SW480 (cell line): ENCODE results near the gene ATP5F1E.
"Not testable (repeated sequence)": the region's sequence is repeated elsewhere in the genome, so short reads cannot be mapped to it uniquely, and the experiment has no call there.

Experiments used
- DNase-seq: peaks from one replicate; pipeline ENCODE4 v3.0.0-alpha.2; 2016; ENCODE audit warnings: low spot score

ATP5F1E gene

GRCh38 chr20:59019217-59019616, 12.9 kb downstream of the ATP5F1E start, which contains the start of gene TUBB1:
Gene TUBB1, plus strand, starts transcription at chr20:59019429. Its CDS starts 94 bp downstream, at chr20:59019523.
- no peak for DNase-seq

- DNase-seq = no peak
These were observed 13.3 kb downstream of the ATP5F1E start for GRCh38 chr20:59018817-59019216.

DNA sequence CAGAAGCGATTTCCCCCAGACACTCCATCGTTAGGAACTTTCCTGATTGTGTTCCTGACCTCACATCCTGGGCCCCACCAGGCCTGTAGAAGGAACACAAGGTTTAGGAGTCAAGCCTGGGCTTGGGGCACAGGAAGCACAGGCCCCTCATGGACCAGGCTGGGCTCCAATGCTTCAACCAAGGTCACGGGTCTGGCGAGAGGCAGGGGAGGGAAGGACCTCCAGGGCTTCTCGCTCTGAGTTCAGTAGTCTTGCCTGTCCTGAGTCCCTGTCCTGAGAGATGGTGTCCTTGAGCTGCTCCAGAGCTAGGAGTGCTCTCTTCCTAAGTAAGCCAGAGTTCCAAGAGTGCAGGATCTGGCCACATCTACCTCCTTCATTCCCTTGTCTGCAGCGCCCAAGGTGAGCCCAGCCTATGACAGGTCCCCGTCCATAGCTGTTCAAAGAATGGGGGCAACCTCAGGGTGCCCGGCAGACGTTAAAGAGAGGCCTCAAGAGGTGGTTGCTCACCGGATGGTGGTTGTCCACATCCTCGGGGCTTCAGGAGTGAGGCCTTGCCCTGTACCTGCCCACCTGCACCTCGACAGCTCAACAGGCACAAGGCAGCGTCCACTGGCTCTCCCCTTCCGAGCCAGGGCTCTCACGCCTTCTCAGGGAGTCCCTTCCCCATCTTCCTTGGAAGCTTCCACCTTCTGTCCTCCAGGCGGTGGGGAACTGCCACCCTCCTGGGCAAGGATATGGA, 14.5 kb downstream of the ATP5F1E start:
- DNase-seq = no peak

DNA sequence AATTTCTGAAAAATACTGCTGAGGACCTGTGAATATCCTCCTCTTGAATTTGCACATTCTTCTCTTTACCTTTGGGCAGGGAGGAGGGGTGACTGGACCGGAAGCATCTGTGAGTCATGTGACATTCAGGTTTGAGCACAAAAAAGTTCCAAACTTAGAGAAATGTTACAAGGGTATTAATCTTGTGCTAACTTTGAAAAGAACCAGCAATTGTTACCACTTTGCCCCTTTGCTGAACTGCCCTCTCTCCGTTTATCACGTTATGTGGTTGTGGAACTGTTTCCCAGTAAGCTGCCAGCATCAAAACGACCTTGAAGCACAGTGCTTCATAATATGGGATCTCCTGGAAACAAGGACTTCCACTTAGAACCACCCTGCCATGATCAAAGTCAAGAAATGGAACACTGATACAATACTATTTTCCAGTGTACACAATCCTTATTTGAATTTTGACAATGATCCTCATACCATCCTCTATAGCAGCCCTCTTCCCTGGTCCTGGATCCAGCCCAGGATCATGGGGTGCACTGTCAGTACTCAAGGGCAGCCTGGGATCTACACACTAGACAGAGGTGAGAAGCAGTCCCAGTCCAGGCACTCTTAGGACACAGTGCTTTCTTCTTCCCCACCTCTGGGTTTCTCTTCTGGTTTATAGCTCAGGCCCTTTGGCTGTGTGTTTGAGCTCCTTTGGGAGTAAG, 15.2 kb downstream of the ATP5F1E start:
- DNase-seq = no peak

DNA sequence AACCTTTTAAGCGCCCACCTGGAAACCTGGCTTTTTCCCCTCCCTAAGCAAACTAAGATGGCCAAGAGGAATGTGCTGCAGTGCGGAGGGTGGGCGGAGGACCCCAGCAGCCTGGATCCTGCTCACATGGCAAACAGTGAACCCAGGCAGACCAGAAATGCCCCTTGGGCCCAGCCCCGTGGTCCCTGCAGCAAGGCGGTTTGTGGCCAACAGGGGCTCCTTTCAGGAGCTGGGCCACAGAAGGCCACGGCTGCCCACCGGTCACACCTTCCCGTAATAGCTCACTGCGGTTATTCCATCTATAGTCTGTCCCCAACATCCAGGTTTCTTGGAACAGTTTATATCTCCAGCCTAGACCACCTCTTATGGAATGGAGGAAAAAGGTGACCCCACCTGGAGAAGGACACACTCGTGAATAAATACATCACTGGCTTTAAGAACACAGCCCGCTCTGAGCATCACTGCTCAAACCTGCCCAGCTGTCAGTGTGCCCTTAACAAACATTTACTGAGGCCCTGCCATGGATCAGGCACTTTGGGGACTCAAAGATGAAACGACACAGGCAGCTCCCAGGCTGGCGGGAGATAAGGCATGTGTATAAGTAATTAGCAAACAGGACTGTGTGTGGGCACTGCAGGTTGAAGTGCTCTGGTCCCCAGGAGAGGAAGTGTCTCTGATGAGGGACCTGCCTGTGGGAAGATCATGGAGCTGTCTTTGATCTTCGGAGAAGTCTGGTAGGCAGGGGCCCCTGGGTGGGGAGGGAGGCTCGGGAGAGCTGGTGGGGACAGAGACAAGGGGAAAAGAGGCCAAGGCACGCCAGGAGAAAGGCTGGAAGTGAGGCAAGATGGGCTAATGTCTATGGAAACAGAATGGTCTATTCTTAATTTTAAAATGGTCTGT, 16.1 kb downstream of the ATP5F1E start:
- DNase-seq = no peak

- no peak for DNase-seq
These were observed 16.7 kb downstream of the ATP5F1E start for GRCh38 chr20:59015411-59015810.

DNA sequence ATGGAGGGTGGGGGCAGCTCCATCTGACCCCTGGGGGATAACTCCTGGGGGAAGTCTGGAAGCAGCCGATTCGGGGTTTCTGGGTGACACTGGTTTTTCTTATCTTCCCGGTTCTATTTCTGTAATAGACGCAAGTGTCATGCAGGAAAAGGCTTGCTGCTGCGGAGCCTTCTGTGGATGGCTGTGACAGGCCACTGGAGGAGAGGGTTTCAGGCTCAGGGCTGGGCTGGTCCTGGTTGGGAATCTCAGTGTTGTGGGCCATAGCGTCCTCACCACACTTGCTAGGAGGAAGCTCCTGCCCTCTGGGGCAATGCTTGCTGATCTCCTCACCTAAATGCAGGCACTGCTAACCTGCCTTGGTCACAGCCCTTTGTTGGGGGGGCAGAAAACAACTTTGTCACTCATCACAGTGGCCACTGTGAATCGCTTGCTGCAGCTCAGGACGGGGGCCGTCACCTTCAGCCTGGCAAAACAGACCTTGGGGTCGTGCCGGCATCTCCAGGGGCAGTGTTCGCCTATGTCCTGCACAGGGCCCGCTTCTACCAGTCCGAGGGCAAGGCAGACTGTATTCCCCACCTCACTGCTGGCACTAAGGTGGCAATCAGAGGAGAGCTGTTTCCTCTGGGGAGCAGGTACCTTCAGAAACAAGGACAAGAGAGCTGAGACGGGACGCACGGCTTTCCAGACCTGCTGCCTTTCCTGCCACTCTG, 17.3 kb downstream of the ATP5F1E start:
- DNase-seq = no peak

DNA sequence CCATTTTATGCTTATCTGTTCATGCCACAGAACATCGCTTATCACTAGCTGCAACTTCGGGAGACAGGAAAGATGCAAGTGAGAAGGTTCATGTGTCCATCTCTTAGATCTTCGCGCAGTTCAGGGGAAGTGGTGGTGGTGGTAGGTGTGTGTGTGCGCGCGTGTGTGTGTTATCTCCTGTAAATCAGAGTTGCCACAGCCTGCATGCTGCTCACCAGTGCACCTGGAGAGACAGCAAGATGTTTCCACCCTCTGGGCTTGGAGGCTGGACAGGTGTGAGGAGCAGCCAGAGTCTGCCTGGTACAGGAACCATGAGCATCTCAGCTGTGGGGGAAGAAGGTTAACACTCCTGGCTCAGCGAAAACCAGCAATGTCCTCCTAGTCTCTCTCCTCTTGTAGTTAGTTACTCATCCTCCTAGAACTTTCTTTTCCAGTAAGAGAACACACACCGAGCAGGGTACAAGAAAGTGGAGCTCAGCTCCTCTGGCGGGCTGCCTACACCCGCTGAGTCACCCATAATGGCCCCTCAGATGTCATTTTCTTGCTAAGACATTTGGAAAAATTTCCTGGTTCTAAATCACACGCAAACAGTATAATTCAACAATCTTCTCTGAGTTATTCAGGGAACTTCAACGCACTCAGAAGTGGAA, 18.1 kb downstream of the ATP5F1E start:
- no peak for DNase-seq

GRCh38 chr20:59013031-59013951, 18.8 kb downstream of the ATP5F1E start:
- no peak for DNase-seq

- not testable (repeated sequence) for DNase-seq
These were observed 20.3 kb downstream of the ATP5F1E start for GRCh38 chr20:59011874-59012157.

- peak; percentile 92 for DNase-seq
These were observed 20.9 kb downstream of the ATP5F1E start for GRCh38 chr20:59010995-59011873.

DNA sequence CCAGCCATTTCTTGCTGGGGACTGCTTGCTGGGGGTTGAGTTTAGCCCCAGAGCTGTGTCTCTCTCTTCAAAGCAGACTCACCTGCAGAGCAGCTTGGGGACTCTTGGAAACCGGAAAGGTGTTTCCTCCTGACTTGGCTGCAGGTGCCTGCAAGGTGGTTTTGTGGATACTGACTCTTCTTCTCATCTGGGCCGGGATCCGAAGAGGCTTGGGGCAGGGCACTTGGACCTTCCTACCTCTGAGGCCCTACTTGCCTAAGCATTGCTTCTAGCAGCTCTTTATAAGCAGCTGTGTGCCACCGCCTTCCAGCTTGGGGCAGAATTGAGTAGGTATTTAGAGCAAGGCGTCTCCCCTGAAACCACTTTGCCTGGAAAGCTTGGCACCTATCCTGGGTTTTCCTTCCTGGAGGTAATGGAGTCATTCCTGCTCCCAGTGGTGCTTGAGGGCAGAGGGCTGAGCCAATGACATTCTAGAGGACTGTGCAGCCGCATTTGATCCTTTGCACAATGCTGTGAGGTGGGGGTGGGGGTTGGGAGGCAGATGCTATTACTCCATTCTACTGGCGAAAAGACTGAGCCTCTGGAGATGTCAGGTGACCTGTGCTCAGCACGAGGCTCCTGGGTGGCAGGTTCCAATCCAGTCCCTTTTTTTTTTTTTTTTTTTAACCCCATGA, 21.7 kb downstream of the ATP5F1E start:
- DNase-seq = peak; percentile 61

- no peak for DNase-seq
These were observed 23.3 kb downstream of the ATP5F1E start for GRCh38 chr20:59008715-59009336.

DNA sequence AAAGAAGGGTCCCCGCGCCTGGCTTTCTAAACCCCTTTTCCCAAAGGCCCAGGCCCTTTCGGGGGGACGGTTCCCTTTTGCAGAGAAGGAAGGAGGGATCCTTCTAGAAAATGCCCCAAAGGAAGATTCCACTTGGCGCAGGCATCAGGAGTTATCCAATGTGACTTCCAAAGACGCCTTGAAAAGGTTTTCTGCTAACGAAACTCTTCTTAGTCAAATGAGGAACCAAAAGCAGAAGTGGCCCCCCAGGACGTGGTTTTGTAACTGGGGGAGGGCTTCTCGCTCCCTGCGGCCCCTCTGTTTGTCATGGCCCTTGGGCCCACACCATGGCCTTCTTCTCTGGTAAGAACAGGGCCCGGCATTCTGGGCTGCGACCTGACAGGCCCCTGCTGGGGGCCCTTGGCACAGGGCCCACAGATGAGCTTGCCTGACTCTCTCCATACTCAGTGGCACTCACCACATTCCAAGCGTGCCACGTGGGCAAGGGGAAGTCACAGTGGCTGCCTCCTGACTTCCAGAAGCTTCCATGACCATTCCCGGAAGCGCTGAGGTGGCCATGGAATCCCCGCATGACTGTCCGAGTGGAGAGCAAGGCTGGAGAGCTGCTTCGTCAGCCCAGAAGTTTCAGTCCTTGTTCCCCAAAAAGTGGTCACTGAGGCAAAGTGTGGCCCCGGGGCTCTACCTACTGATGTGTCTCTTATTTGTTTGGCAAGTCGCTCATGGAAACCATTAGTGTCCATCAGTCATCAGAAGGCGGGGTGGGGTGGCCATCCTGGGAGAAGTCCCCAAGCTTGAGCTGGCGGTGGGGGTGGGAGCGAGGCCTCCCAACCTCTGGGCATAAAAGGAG, 24.2 kb downstream of the ATP5F1E start:
- no peak for DNase-seq

DNA sequence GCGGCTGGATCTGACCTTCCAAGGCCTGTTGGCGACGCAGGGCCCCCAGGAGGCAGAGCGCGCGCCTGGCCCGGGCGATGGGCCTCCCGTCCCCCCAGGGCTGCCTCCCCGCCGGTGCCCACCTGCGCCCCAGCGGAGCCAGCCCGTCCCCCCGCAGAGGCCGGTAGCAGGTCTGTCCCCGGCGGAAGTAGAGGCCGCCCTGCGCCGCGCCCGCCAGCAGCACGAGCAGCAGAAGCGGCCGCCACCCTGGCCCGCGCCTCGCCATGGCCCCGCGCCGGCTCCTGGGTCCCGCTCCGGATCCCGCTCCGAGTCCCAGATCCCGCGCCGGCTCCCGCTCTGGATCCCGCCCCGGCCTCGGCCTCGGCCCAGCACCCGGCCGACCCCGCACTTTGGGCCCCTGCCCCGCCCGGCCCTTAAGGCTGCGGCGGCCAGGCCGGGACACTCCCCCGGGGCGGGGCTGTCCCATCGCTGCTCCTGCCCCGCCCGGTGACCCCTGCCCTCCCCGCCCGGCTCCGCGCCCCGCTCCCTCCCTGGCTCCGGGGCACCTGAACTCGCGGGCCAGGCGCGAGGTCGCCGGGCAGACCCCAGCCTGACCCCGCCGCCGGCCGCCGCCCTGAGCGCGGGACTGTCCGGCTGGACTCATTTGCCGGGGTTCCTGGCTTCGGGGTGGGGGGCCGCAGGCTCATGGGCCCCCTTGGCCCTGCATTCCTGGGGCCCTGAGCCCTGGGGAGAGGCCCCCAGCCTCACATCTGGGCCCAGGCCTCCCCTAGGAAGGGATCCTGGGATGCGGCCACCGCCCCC, 25.1 kb downstream of the ATP5F1E start, which contains the start of gene CTSZ:
TSS of gene CTSZ (minus strand) at position 391 of the 801 bp plus-strand sequence. CDS start at position 265, 126 bp downstream.
- peak; percentile 56 for DNase-seq

DNA sequence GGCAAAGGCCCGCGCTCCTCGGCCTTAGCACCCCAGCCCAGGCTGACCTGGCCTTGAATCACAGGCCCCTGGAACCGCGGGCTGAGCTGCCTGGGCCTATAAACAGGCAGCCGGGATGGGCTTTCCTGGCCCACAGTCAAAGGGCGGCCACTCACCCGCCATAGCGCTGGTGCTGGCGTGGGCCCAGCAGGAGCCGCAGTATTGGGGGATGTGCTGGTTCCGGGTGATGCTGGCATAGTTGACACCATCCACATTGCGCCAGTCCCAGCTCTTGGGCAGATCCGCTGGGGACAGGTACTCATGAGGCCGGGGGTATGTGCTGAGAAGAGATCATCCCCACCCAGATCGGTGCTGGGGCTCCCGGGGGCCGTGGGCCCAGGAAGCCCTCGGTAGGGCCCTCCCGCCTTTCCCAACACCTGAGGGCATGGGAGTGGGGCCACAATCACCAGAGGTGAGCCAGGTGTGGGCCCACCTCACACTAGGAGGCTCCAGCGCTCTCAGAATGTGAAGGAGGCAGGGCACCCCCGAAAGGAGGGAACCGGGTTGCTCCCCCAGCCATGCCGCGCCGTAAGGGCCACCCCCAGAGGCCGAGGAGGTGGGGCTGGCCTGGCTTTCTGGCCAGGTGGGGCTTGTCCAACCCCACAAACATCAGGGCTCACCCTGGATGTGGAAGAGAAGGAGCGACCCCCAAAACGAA, 25.8 kb downstream of the ATP5F1E start:
- no peak for DNase-seq
